Measurements from ENCODE around the gene EFCAB14. TPM values are rescaled to one million over a fixed set of nuclear protein-coding genes. Genes with fewer than 3 reads are reported as not detected.

Gene EFCAB14
- total and polyA plus RNA-seq, 9 of the 15 experiments (the other 6 are each of a cell fraction or from before 2014, with no cell fraction given), result 7.3 to 49.0 (median 37.3) TPM

DNA sequence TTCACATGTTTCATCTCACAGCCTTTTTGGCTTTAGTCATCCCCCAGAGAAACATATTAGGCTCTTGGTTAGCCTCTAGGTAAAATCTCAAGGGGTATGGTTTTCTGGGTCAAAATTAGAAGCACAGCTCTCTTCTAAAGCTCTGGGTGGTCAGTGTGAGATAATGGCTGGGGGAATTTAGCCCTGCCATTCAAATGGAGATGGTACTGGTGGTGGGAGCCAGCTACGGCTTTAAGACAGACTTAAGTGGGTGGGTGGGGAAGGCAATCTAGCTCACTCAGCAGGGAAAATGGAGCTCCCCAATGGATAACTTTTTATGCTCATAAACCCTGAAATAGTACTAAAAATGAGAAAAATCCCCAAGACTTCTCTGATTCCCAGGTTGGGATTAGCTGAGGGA is 41.6 kb downstream of the EFCAB14 start:
- TF ChIP-seq STAG1 (CRISPR knock-in tag; IDR thresholded peaks at IDR 0.05; ENCODE audit: borderline replicate concordance), result no peak
- no peak for TF ChIP-seq ZNF24 (IDR thresholded peaks at IDR 0.05)
- TF ChIP-seq KAT7 (CRISPR knock-in tag; IDR thresholded peaks at IDR 0.05; ENCODE audit: borderline replicate concordance), result no peak
- no peak for TF ChIP-seq CHD1 (IDR thresholded peaks at IDR 0.05; ENCODE audit: low read length)
- no peak for TF ChIP-seq EP400 (IDR thresholded peaks at IDR 0.05)
- TF ChIP-seq DMBX1 (CRISPR knock-in tag; IDR thresholded peaks at IDR 0.05; ENCODE audit: borderline replicate concordance), result no peak
- TF ChIP-seq SREBF2 (CRISPR knock-in tag; IDR thresholded peaks at IDR 0.05), result no peak
- TF ChIP-seq TRIM25 (IDR thresholded peaks at IDR 0.05; ENCODE audit: borderline replicate concordance), result no peak
- TF ChIP-seq SRSF3 (IDR thresholded peaks at IDR 0.05; ENCODE audit: insufficient read depth, low read length), result no peak
- TF ChIP-seq MAX (CRISPR knock-in tag; IDR thresholded peaks at IDR 0.05), result no peak
- TF ChIP-seq CREB1 (IDR thresholded peaks at IDR 0.05), result no peak
- no peak for TF ChIP-seq CREB1 (CRISPR knock-in tag; IDR thresholded peaks at IDR 0.05)
- TF ChIP-seq AFF4 (CRISPR knock-in tag; IDR thresholded peaks at IDR 0.05), result no peak
- TF ChIP-seq POLR3G (IDR thresholded peaks at IDR 0.05; ENCODE audit: extremely low read depth, insufficient read length, insufficient replicate concordance), result no peak
- TF ChIP-seq ZNF764 (CRISPR knock-in tag; IDR thresholded peaks at IDR 0.05; ENCODE audit: low read depth), result no peak
- FAIRE-seq, result no peak
- no peaks in the 10 kb centered on the region for H3K79me2 ChIP-seq (ENCODE audit: control insufficient read depth, insufficient read depth, low read length)
- WGBS (ENCODE audit: insufficient coverage, low coverage, missing lambda C conversion rate), result 100% methylated on average over 1 of the region's 1 CpG
- H2AFZ ChIP-seq (ENCODE audit: low read depth, low read length), result no peak overlapping the region
- ChIA-PET POLR2A (interaction anchor here (0.6 to 2.4 kb wide), 10 partner anchors 9 to 393 kb away, joined by 3 to 8 read pairs (median 4); partner anchors contain the start of gene ATPAF1), CTCF (ENCODE audit: low intra/inter-chr PET ratio) (no interaction called here)
- no peak for DNase-seq (ENCODE audit: extremely low read depth in 1 of 4, low spot score in 3 of 4)
- no TSS peak for BruUV-seq (replicated peaks)
- H3K36me3 ChIP-seq (ENCODE audit: control insufficient read depth, insufficient read depth, low read length), result peaks cover 78% of the 10 kb centered on the region
- intact Hi-C loops (cut with micrococcal nuclease) (no loop called here), in situ Hi-C loops (cut with MboI) (no loop called here)
- no peak overlapping the region for H3K9ac ChIP-seq (ENCODE audit: insufficient read depth in 1 of 2, low read depth in 2 of 2, low read length in 2 of 2)
- H3K27ac ChIP-seq (ENCODE audit: extremely low read depth, low read depth, low read length), result no peak overlapping the region
- H4K20me1 ChIP-seq (replicated peaks; ENCODE audit: control insufficient read depth, insufficient read depth, low read length), result no peaks in the 10 kb centered on the region
- no peak overlapping the region for H3K4me3 ChIP-seq
- H3K27me3 ChIP-seq (ENCODE audit: control insufficient read depth in 2 of 2, insufficient read depth in 2 of 2, low read length in 2 of 2), result no peaks in the 10 kb centered on the region
- H3K4me1 ChIP-seq (replicated peaks in 1 of 2; ENCODE audit: control insufficient read depth in 2 of 2, insufficient read depth in 2 of 2, low read length in 2 of 2), result peaks cover 4 to 30% of the 10 kb centered on the region in 2 experiments; a peak in 4 of 5 replicates
- H3K9me1 ChIP-seq (ENCODE audit: control insufficient read depth, insufficient read depth, low read length), result peaks cover 6% of the 10 kb centered on the region
- H3K4me2 ChIP-seq (ENCODE audit: insufficient read depth, low read length), result no peak overlapping the region
- H3K9me3 ChIP-seq (replicated peaks; ENCODE audit: control insufficient read depth, insufficient read depth, low read depth, low read length), result no peaks in the 10 kb centered on the region
- ATAC-seq, result no peak

Data from K562 (cell line).